ENCODE data around the gene AKAP17A. TPM values are rescaled to one million over a fixed set of nuclear protein-coding genes. Genes with fewer than 3 reads are reported as not detected.

AKAP17A gene
- polyA plus RNA-seq, 3 donors = 8.9 to 118 (median 13.6) TPM

DNA sequence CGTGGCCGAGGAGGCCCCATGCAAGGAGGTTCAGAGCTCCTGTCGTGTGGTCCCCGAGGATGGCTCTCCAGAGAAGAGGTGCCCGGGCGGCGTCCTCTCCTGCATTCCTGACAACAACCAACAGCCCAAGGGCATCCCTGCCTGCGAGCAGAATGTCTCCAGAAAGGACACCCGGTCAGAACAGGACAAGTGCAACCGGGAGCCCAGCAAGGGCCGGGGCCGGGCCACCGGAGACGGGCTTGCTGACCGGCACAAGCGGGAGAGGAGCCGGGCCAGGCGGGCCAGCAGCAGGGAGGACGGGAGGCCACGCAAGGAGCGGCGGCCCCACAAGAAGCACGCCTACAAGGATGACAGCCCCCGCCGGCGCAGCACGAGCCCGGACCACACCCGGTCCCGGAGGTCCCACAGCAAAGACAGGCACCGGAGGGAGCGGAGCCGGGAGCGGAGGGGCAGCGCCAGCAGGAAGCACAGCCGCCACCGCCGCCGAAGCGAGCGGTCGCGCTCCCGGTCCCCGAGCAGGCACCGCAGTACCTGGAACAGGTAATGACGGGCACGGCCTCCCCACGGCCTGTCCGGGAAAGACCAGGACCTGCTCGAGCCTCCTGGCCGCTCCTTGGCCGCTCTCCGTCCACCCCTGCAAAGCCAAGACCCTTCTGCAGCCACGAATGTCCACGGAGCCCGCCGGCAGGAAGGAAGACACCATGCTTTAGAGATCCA, 9.8 kb downstream of the AKAP17A start:
- Histone ChIP-seq H3K4me2 (replicated peaks; ENCODE audit: extremely low read depth, low read length, poor library complexity, severe bottlenecking) (no peak overlapping the region), H4K20me1 (ENCODE audit: insufficient read depth, low read length) (peaks cover 78% of the 10 kb centered on the region), H3K27ac (ENCODE audit: low read depth in 1 of 2, low read length in 2 of 2) (no peak overlapping the region), H2AFZ (ENCODE audit: insufficient read depth, low read depth, low read length, poor library complexity, severe bottlenecking) (no peak overlapping the region), H3K36me3 (replicated peaks in 1 of 2; ENCODE audit: control insufficient read depth in 1 of 2, insufficient read depth in 2 of 2, low read length in 2 of 2) (peaks cover 64 to 80% of the 10 kb centered on the region in 2 donors), H3K4me3 (replicated peaks in 1 of 3; ENCODE audit: low read depth in 2 of 3, low read length in 3 of 3) (no peak overlapping the region), H3K9me3 (replicated peaks in 1 of 2; ENCODE audit: control insufficient read depth in 1 of 2, insufficient read depth in 1 of 2, low read length in 2 of 2) (peaks cover 7 to 8% of the 10 kb centered on the region in 2 donors), H3K9ac (ENCODE audit: insufficient read depth, low read length, poor library complexity, severe bottlenecking) (no peak overlapping the region), H3K27me3 (ENCODE audit: control insufficient read depth in 2 of 2, insufficient read depth in 2 of 2, low read length in 2 of 2) (no peaks in the 10 kb centered on the region), H3K4me1 (ENCODE audit: control insufficient read depth in 1 of 2, insufficient read depth in 2 of 2, low read length in 2 of 2) (no peaks in the 10 kb centered on the region), H3K79me2 (ENCODE audit: insufficient read depth, low read length) (peaks cover 25% of the 10 kb centered on the region)
- no peak for TF ChIP-seq CTCF (IDR thresholded peaks at IDR 0.05)
- Mint-ChIP-seq H3K36me3 (peaks cover 54 to 87% of the 10 kb centered on the region in 2 donors), H3K4me3 (no peak overlapping the region), H3K4me1 (no peaks in the 10 kb centered on the region), H3K27ac (peak overlapping the region in 1 of 7 donors; percentile 64), H3K27me3 (ENCODE audit: low read depth in 3 of 3) (no peaks in the 10 kb centered on the region), H3K9me3 (peaks cover 0 to 13% (median 9%) of the 10 kb centered on the region in 7 donors)
- intact Hi-C loops (cut with micrococcal nuclease) = no loop called here
- 98% methylated on average over 52 of the region's 58 CpGs for WGBS (ENCODE audit: insufficient coverage)
- DNase-seq = no peak

DNA sequence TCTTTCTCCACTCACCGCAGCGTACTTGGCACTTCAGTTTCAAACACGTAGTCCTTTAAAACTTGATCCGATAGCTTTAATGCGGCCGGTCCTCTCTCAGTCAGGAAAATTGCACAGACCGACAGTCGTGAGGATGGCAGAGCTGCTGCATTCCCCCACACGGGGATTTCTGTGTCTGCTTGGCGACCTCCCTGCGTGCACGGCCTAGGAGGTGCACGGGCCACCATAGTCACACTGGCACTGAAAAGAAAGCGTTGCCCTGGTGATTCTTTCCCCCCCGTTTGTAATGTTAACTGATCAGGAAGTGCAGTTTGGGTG, 10.3 kb downstream of the AKAP17A start:
- intact Hi-C loops (cut with micrococcal nuclease) = no loop called here
- no peak overlapping the region for H3K4me3 Mint-ChIP-seq
- Histone ChIP-seq H2AFZ (ENCODE audit: insufficient read depth, low read depth, low read length, poor library complexity, severe bottlenecking) (no peak overlapping the region), H3K79me2 (ENCODE audit: insufficient read depth, low read length) (peaks cover 22% of the 10 kb centered on the region), H3K4me2 (replicated peaks; ENCODE audit: extremely low read depth, low read length, poor library complexity, severe bottlenecking) (no peak overlapping the region), H3K27ac (ENCODE audit: low read depth in 1 of 2, low read length in 2 of 2) (no peak overlapping the region), H3K4me1 (ENCODE audit: control insufficient read depth in 1 of 2, insufficient read depth in 2 of 2, low read length in 2 of 2) (no peaks in the 10 kb centered on the region), H3K9me3 (replicated peaks in 1 of 2; ENCODE audit: control insufficient read depth in 1 of 2, insufficient read depth in 1 of 2, low read length in 2 of 2) (peaks cover 7 to 8% of the 10 kb centered on the region in 2 donors), H4K20me1 (ENCODE audit: insufficient read depth, low read length) (peaks cover 73% of the 10 kb centered on the region), H3K36me3 (replicated peaks in 1 of 2; ENCODE audit: control insufficient read depth in 1 of 2, insufficient read depth in 2 of 2, low read length in 2 of 2) (peaks cover 64 to 74% of the 10 kb centered on the region in 2 donors), H3K27me3 (ENCODE audit: control insufficient read depth in 2 of 2, insufficient read depth in 2 of 2, low read length in 2 of 2) (no peaks in the 10 kb centered on the region), H3K4me3 (replicated peaks in 1 of 3; ENCODE audit: low read depth in 2 of 3, low read length in 3 of 3) (no peak overlapping the region), H3K9ac (ENCODE audit: insufficient read depth, low read length, poor library complexity, severe bottlenecking) (no peak overlapping the region)
- no peaks in the 10 kb centered on the region for H3K27me3 Mint-ChIP-seq (ENCODE audit: low read depth in 3 of 3)
- no peaks in the 10 kb centered on the region for H3K4me1 Mint-ChIP-seq
- H3K36me3 Mint-ChIP-seq = peaks cover 53 to 89% of the 10 kb centered on the region in 2 donors
- H3K9me3 Mint-ChIP-seq = peaks cover 0 to 13% (median 9%) of the 10 kb centered on the region in 7 donors
- H3K27ac Mint-ChIP-seq = peak overlapping the region in 2 of 7 donors; percentile 11 to 64
- no peak for TF ChIP-seq CTCF (IDR thresholded peaks at IDR 0.05)
- DNase-seq = no peak
- WGBS (ENCODE audit: insufficient coverage) = 96% methylated on average over 15 of the region's 15 CpGs

All from CD14-positive monocyte (primary cell).